Measurements from ENCODE around the gene HNRNPA0. TPM values are rescaled to one million over a fixed set of nuclear protein-coding genes. Genes with fewer than 3 reads are reported as not detected.

Gene HNRNPA0
- total RNA-seq, 4 donors from 2014 or later, result 12.6 to 17.0 (median 15.0) TPM

DNA sequence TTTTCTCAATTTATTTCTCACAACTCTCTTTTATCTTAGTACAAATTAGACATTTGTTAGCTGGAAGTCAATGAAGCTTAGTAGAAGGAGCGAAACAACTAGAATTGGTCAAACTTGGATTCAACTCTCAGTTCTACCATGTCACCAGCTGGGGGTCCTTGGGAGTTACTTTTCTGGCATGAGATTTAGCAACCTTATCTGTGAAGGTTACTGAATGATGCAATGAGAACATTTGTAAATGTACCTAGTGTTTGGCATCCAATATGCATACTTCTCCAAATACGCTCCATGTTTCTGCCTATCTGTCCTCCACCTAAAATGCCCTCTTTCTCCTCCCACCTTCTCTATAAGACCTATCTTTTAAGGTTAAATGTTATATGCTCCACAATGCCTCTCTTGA, 6.3 kb downstream of the HNRNPA0 start:
- Histone ChIP-seq H3K36me3 (peaks cover 0 to 3% (median 0%) of the 10 kb centered on the region in 3 donors), H3K4me1 (peaks cover 0 to 46% (median 12%) of the 10 kb centered on the region in 4 donors), H3K27ac (no peak overlapping the region), H3K27me3 (no peaks in the 10 kb centered on the region), H3K9me3 (no peaks in the 10 kb centered on the region), H3K4me3 (no peak overlapping the region)
- WGBS, 2 donors, result 94 to 100% methylated on average over 2 of the region's 2 CpGs
- TF ChIP-seq POLR2A (IDR thresholded peaks at IDR 0.05), result no peak
- TF ChIP-seq CTCF (IDR thresholded peaks at IDR 0.05), result no peak
- DNase-seq (ENCODE audit: low spot score in 2 of 2), result no peak

- Histone ChIP-seq H3K9me3 (no peaks in the 10 kb centered on the region), H3K36me3 (no peaks in the 10 kb centered on the region), H3K27me3 (no peaks in the 10 kb centered on the region), H3K4me3 (no peak overlapping the region), H3K27ac (no peak overlapping the region), H3K4me1 (peaks cover 0 to 4% (median 0%) of the 10 kb centered on the region in 4 donors)
- 71 to 72% methylated on average over 4 of the region's 4 CpGs for WGBS, 2 donors
- TF ChIP-seq CTCF (IDR thresholded peaks at IDR 0.05), result peak; percentile 51 to 70 (median 53)
- no peak for TF ChIP-seq EP300 (IDR thresholded peaks at IDR 0.05)
- DNase-seq (ENCODE audit: low spot score in 2 of 2), result peak in 1 of 2 donors; percentile 65
Observed at GRCh38 chr5:137743031-137743640, 11.0 kb downstream of the HNRNPA0 start.

DNA sequence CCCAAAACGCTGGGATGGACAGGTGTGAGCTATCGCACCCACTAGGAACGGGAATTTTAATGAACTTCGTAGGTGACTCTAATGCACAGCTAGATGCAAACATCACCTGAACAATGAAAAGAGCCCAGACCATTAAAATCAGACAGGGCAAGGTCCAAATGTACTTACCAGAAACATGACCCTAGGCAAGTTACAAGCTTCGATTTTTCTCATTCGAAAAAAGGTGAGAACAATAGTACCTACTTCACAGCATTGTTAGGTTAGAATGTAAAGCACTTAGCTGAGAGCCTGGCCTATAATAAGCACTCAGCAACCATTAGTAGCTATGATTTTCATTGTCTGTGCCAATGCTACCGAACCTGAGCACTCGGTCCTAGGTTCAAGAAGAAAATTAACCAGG, 12.4 kb downstream of the HNRNPA0 start:
- DNase-seq (ENCODE audit: low spot score in 2 of 2), result no peak
- peaks cover 0 to 7% (median 0%) of the 10 kb centered on the region in 4 donors for H3K4me1 ChIP-seq
- H3K4me3 ChIP-seq, result no peak overlapping the region
- H3K27ac ChIP-seq, result no peak overlapping the region
- 88 to 90% methylated on average over 8 of the region's 8 CpGs for WGBS, 2 donors
- TF ChIP-seq POLR2A (IDR thresholded peaks at IDR 0.05) (no peak), CTCF (IDR thresholded peaks at IDR 0.05) (no peak), EP300 (IDR thresholded peaks at IDR 0.05) (no peak)
- H3K9me3 ChIP-seq, result no peaks in the 10 kb centered on the region
- no peaks in the 10 kb centered on the region for H3K36me3 ChIP-seq
- no peaks in the 10 kb centered on the region for H3K27me3 ChIP-seq

- no peaks in the 10 kb centered on the region for H3K9me3 ChIP-seq
- no peak for TF ChIP-seq POLR2A (IDR thresholded peaks at IDR 0.05)
- WGBS, 2 donors, result 80 to 87% methylated on average over 4 of the region's 4 CpGs
- H3K27ac ChIP-seq, result no peak overlapping the region
- H3K36me3 ChIP-seq, result no peaks in the 10 kb centered on the region
- DNase-seq (ENCODE audit: low spot score in 2 of 2), result no peak
- H3K4me1 ChIP-seq, result peaks cover 0 to 25% (median 10%) of the 10 kb centered on the region in 4 donors
- no peaks in the 10 kb centered on the region for H3K27me3 ChIP-seq
- no peak overlapping the region for H3K4me3 ChIP-seq
Observed at GRCh38 chr5:137739737-137740136, 14.4 kb downstream of the HNRNPA0 start.

- no peak for DNase-seq (ENCODE audit: low spot score in 2 of 2)
- Histone ChIP-seq H3K27me3 (no peaks in the 10 kb centered on the region), H3K9me3 (no peaks in the 10 kb centered on the region), H3K27ac (no peak overlapping the region), H3K36me3 (no peaks in the 10 kb centered on the region), H3K4me3 (no peak overlapping the region), H3K4me1 (peaks cover 0 to 28% (median 10%) of the 10 kb centered on the region in 4 donors)
- 71 to 88% methylated on average over 3 of the region's 3 CpGs for WGBS, 2 donors
- no peak for TF ChIP-seq POLR2A (IDR thresholded peaks at IDR 0.05)
- no peak for TF ChIP-seq CTCF (IDR thresholded peaks at IDR 0.05)
- TF ChIP-seq EP300 (IDR thresholded peaks at IDR 0.05), result no peak
Observed at GRCh38 chr5:137738947-137739346, 15.2 kb downstream of the HNRNPA0 start.
